ENCODE data around the gene HMOX2.

Gene HMOX2

GRCh38 chr16:4465977-4466779 is 10.0 kb upstream of the HMOX2 start:
- DNase-seq (ENCODE audit: low read depth) = peak; percentile 40

- no peak for DNase-seq (ENCODE audit: low read depth)
Measured at GRCh38 chr16:4467916-4468315, 8.3 kb upstream of the HMOX2 start.

GRCh38 chr16:4468972-4469371 is 7.2 kb upstream of the HMOX2 start:
- no peak for DNase-seq (ENCODE audit: low read depth)

GRCh38 chr16:4471869-4472268 is 4.3 kb upstream of the HMOX2 start:
- DNase-seq (ENCODE audit: low read depth) = no peak

GRCh38 chr16:4472880-4473279 is 3.3 kb upstream of the HMOX2 start:
- no peak for DNase-seq (ENCODE audit: low read depth)

GRCh38 chr16:4474192-4474961 is 1.8 kb upstream of the HMOX2 start, which contains the start of gene NMRAL1:
Gene NMRAL1, minus strand, starts transcription at chr16:4474625. Its CDS starts 493 bp downstream, at chr16:4474132.
- DNase-seq (ENCODE audit: low read depth) = peak; percentile 66

GRCh38 chr16:4477966-4478365 is 1.8 kb downstream of the HMOX2 start:
- no peak for DNase-seq (ENCODE audit: low read depth)

- no peak for DNase-seq (ENCODE audit: low read depth)
Measured at GRCh38 chr16:4481526-4481925, 5.3 kb downstream of the HMOX2 start.

GRCh38 chr16:4481963-4482362 is 5.8 kb downstream of the HMOX2 start:
- no peak for DNase-seq (ENCODE audit: low read depth)

- no peak for DNase-seq (ENCODE audit: low read depth)
Measured at GRCh38 chr16:4486126-4486893, 10.1 kb downstream of the HMOX2 start.

- no peak for DNase-seq (ENCODE audit: low read depth)
Measured at GRCh38 chr16:4487955-4488498, 11.8 kb downstream of the HMOX2 start.

GRCh38 chr16:4488499-4488967 is 12.3 kb downstream of the HMOX2 start:
- DNase-seq (ENCODE audit: low read depth) = no peak

- no peak for DNase-seq (ENCODE audit: low read depth)
Measured at GRCh38 chr16:4489030-4489429, 12.8 kb downstream of the HMOX2 start.

GRCh38 chr16:4491898-4492297 is 15.7 kb downstream of the HMOX2 start:
- no peak for DNase-seq (ENCODE audit: low read depth)

- no peak for DNase-seq (ENCODE audit: low read depth)
Measured at GRCh38 chr16:4494746-4495490, 18.7 kb downstream of the HMOX2 start.

- DNase-seq (ENCODE audit: low read depth) = no peak
Measured at GRCh38 chr16:4495766-4496165, 19.6 kb downstream of the HMOX2 start.

GRCh38 chr16:4496305-4496704 is 20.1 kb downstream of the HMOX2 start:
- no peak for DNase-seq (ENCODE audit: low read depth)

GRCh38 chr16:4498546-4499195 is 22.5 kb downstream of the HMOX2 start:
- no peak for DNase-seq (ENCODE audit: low read depth)

GRCh38 chr16:4499196-4499555 is 23.0 kb downstream of the HMOX2 start:
- DNase-seq (ENCODE audit: low read depth) = no peak

GRCh38 chr16:4500272-4500671 is 24.1 kb downstream of the HMOX2 start:
- no peak for DNase-seq (ENCODE audit: low read depth)

- no peak for DNase-seq (ENCODE audit: low read depth)
Measured at GRCh38 chr16:4501071-4501478, 24.9 kb downstream of the HMOX2 start.
